H9 (cell line): ENCODE data around the gene OR10D3. TPM values are rescaled to one million over a fixed set of nuclear protein-coding genes. Genes with fewer than 3 reads are reported as not detected.

ENCODE experiments used
- DNase-seq: peaks from one replicate; pipeline ENCODE4 v3.0.0-alpha.2; 2017
- H2AFZ ChIP-seq: one replicate; pipeline ENCODE4 v1.6.1; 2013; ENCODE audit warnings: mild to moderate bottlenecking, low read length, control low read depth, moderate library complexity
- H2AK5ac ChIP-seq: 2 replicates; pipeline ENCODE4 v1.6.1; 2013; ENCODE audit warnings: low read length, control low read depth, mixed read lengths; ENCODE audit not compliant: insufficient read length
- H2BK120ac ChIP-seq: one replicate; pipeline ENCODE4 v1.6.1; 2013; ENCODE audit warnings: low read depth, mild to moderate bottlenecking, low read length, control low read depth, inconsistent platforms; ENCODE audit not compliant: poor library complexity, severe bottlenecking
- H2BK12ac ChIP-seq: 2 replicates; pipeline ENCODE4 v1.6.1; 2013; ENCODE audit warnings: low read length, control low read depth, mixed read lengths, low read depth; ENCODE audit not compliant: insufficient read length
- H2BK15ac ChIP-seq: 2 replicates; pipeline ENCODE4 v1.6.1; 2013; ENCODE audit warnings: low read depth, low read length, control low read depth
- H2BK20ac ChIP-seq: one replicate; pipeline ENCODE4 v1.6.1; 2013; ENCODE audit warnings: low read depth, mild to moderate bottlenecking, low read length, control low read depth, inconsistent platforms; ENCODE audit not compliant: poor library complexity, severe bottlenecking
- H2BK5ac ChIP-seq: 2 replicates; pipeline ENCODE4 v1.6.1; 2013; ENCODE audit warnings: low read length, control low read depth, mixed read lengths; ENCODE audit not compliant: insufficient read length
- H3K14ac ChIP-seq: 2 replicates; pipeline ENCODE4 v1.6.1; 2013; ENCODE audit warnings: low read length, control low read depth; ENCODE audit not compliant: insufficient read depth
- H3K18ac ChIP-seq: 2 replicates; pipeline ENCODE4 v1.6.1; 2013; ENCODE audit warnings: low read depth, mild to moderate bottlenecking, mixed read lengths, low read length, control low read depth; ENCODE audit not compliant: insufficient read length
- H3K23ac ChIP-seq: 2 replicates; pipeline ENCODE4 v1.6.1; 2013; ENCODE audit warnings: low read length, control low read depth, mixed read lengths, low read depth; ENCODE audit not compliant: insufficient read length
- H3K23me2 ChIP-seq: 2 replicates; pipeline ENCODE4 v1.6.1; 2013; ENCODE audit warnings: low read depth, mild to moderate bottlenecking, mixed read lengths, low read length, control low read depth; ENCODE audit not compliant: insufficient read length, poor library complexity, severe bottlenecking
- H3K27ac ChIP-seq: 2 replicates; pipeline ENCODE4 v1.5.1; 2013; ENCODE audit warnings: low read length, control low read depth, mixed read lengths, low read depth; ENCODE audit not compliant: insufficient read length
- H3K27me3 ChIP-seq: 2 replicates; pipeline ENCODE4 v1.6.1; 2013; ENCODE audit warnings: low read length, control low read depth, inconsistent platforms; ENCODE audit not compliant: insufficient read depth
- H3K4ac ChIP-seq: 2 replicates; pipeline ENCODE4 v1.6.1; 2013; ENCODE audit warnings: low read depth, mild to moderate bottlenecking, control low read depth, inconsistent platforms, low read length, moderate library complexity
- H3K4me1 ChIP-seq: 2 replicates; pipeline ENCODE4 v1.6.1; 2013; ENCODE audit warnings: low read length, control low read depth, inconsistent platforms; ENCODE audit not compliant: insufficient read depth
- H3K4me2 ChIP-seq: 2 replicates; pipeline ENCODE4 v1.6.1; 2013; ENCODE audit warnings: low read length, control low read depth, mixed read lengths; ENCODE audit not compliant: insufficient read length, insufficient read depth
- H3K56ac ChIP-seq: 2 replicates; pipeline ENCODE4 v1.6.1; 2013; ENCODE audit warnings: low read depth, mild to moderate bottlenecking, mixed read lengths, low read length, control low read depth; ENCODE audit not compliant: insufficient read length
- H3K79me1 ChIP-seq: 2 replicates; pipeline ENCODE4 v1.6.1; 2013; ENCODE audit warnings: low read depth, mild to moderate bottlenecking, moderate library complexity, low read length, control low read depth, inconsistent platforms; ENCODE audit not compliant: insufficient read depth, poor library complexity, severe bottlenecking
- H3K79me2 ChIP-seq: 2 replicates; pipeline ENCODE4 v1.6.1; 2013; ENCODE audit warnings: low read length, control low read depth, inconsistent platforms; ENCODE audit not compliant: insufficient read depth
- H3K9ac ChIP-seq: 2 replicates; pipeline ENCODE4 v1.6.1; 2013; ENCODE audit warnings: low read length, control low read depth, mixed read lengths; ENCODE audit not compliant: insufficient read length; ENCODE audit errors: extremely low read depth
- H3K9me3 ChIP-seq: one replicate; pipeline ENCODE4 v1.6.1; 2013; ENCODE audit warnings: low read depth, low read length, inconsistent platforms; ENCODE audit not compliant: control insufficient read depth
- H3T11ph ChIP-seq: one replicate; pipeline ENCODE4 v1.6.1; 2013; ENCODE audit warnings: mild to moderate bottlenecking, low read length, control low read depth, inconsistent platforms
- H4K20me1 ChIP-seq: one replicate; pipeline ENCODE4 v1.6.1; 2013; ENCODE audit not compliant: control insufficient read depth, insufficient read length, insufficient read depth
- H4K5ac ChIP-seq: 2 replicates; pipeline ENCODE4 v1.6.1; 2013; ENCODE audit warnings: low read depth, mild to moderate bottlenecking, mixed read lengths, low read length, control low read depth; ENCODE audit not compliant: insufficient read length
- H4K8ac ChIP-seq: replicated peaks from 2 replicates; pipeline ENCODE4 v1.6.1; 2013; ENCODE audit warnings: low read length, control low read depth, mixed read lengths, low read depth; ENCODE audit not compliant: insufficient read length
- H4K91ac ChIP-seq: 2 replicates; pipeline ENCODE4 v1.6.1; 2013; ENCODE audit warnings: low read depth, mild to moderate bottlenecking, moderate library complexity, mixed read lengths, low read length, control low read depth; ENCODE audit not compliant: insufficient read length
- H3K27ac Mint-ChIP-seq, 3 experiments: 2 replicates in 2 of 3; 3 replicates in 1 of 3; pipeline ENCODE4 v1.8.0; 2020 to 2021; ENCODE audit warnings: mixed read lengths in 3 of 3, mild to moderate bottlenecking in 1 of 3, moderate library complexity in 1 of 3
- H3K27me3 Mint-ChIP-seq: 2 replicates; pipeline ENCODE4 v1.8.0; 2021; ENCODE audit warnings: low read depth, mild to moderate bottlenecking, moderate library complexity, mixed read lengths
- H3K36me3 Mint-ChIP-seq, 3 experiments: 2 replicates in 2 of 3; 3 replicates in 1 of 3; pipeline ENCODE4 v1.8.0; 2020 to 2021; ENCODE audit warnings: low read depth in 3 of 3, mixed read lengths in 3 of 3; ENCODE audit not compliant: insufficient read depth in 1 of 3
- H3K4me1 Mint-ChIP-seq, 2 experiments: 2 replicates each; pipeline ENCODE4 v1.8.0; 2020; ENCODE audit warnings: mixed read lengths in 2 of 2
- H3K4me3 Mint-ChIP-seq, 2 experiments: 2 replicates in 1 of 2; 3 replicates in 1 of 2; pipeline ENCODE4 v1.8.0; 2020 to 2021; ENCODE audit warnings: mild to moderate bottlenecking in 2 of 2, mixed read lengths in 2 of 2, moderate library complexity in 1 of 2
- H3K9me3 Mint-ChIP-seq, 2 experiments: 2 replicates in 1 of 2; 3 replicates in 1 of 2; pipeline ENCODE4 v1.8.0; 2020; ENCODE audit warnings: mild to moderate bottlenecking in 2 of 2, mixed read lengths in 2 of 2, moderate library complexity in 1 of 2
- WGBS: extraction: QIAGEN DNeasy Blood & Tissue Kit; methylation state at CpG from one replicate; pipeline ENCODE4 v1.1.7; 2013; ENCODE audit warnings: missing lambda C conversion rate, low lambda C conversion rate, mixed read lengths; ENCODE audit not compliant: insufficient read length; ENCODE audit errors: extremely low coverage; 5-methylcytosine and 5-hydroxymethylcytosine counted together
- total RNA-seq: library from RNA; stranded (reverse); gene quantifications from 2 replicates; pipeline ENCODE4 v1.2.1, GENCODE V29; 2021
- TF ChIP-seq, protein P1 (sequence below): fragments of 200-600 bp; sonication (generic); conservative IDR thresholded peaks from 3 replicates; pipeline ENCODE4 v1.8.0; 2021; ENCODE audit warnings: antibody characterized with exemption, mild to moderate bottlenecking

The OR10D3 gene
- total RNA-seq, 1 experiment from 2014 or later, result not detected

- Mint-ChIP-seq H3K9me3 (no peaks in the 10 kb centered on the region; a peak in 1 of 5 replicates), H3K27ac (no peak overlapping the region)
Observed at GRCh38 chr11:124193221-124194010, 10.3 kb downstream of the OR10D3 start.

More at GRCh38 chr11:124193221-124194010, 10.3 kb downstream of the OR10D3 start:
- H3K4ac ChIP-seq, result no peak overlapping the region
- Mint-ChIP-seq H3K4me3 (no peak overlapping the region), H3K27me3 (peaks cover 44% of the 10 kb centered on the region), H3K36me3 (no peaks in the 10 kb centered on the region; a peak in 1 of 7 replicates), H3K4me1 (peaks cover 30 to 35% of the 10 kb centered on the region in 2 experiments)
- no peak overlapping the region for H4K8ac ChIP-seq
- H3K9me3 ChIP-seq, result no peaks in the 10 kb centered on the region
- no peak overlapping the region for H2AK5ac ChIP-seq
- H3K23ac ChIP-seq, result no peak overlapping the region
- peaks cover 16% of the 10 kb centered on the region; the same call in 1 of the 2 replicates for H3K27me3 ChIP-seq
- H2BK20ac ChIP-seq, result no peak overlapping the region
- no peaks in the 10 kb centered on the region for H3K79me2 ChIP-seq
- no peak overlapping the region for H4K91ac ChIP-seq
- H3K79me1 ChIP-seq, result no peaks in the 10 kb centered on the region
- H3K23me2 ChIP-seq, result no peaks in the 10 kb centered on the region
- no peak overlapping the region for H2BK5ac ChIP-seq
- H3K4me1 ChIP-seq, result peaks cover 3% of the 10 kb centered on the region
- H3T11ph ChIP-seq, result no peak overlapping the region
- H4K5ac ChIP-seq, result no peak overlapping the region
- H3K9ac ChIP-seq, result no peak overlapping the region
- no peak overlapping the region for H2BK12ac ChIP-seq
- DNase-seq, result no peak
- H2BK120ac ChIP-seq, result no peak overlapping the region
- H3K27ac ChIP-seq, result no peak overlapping the region
- H3K18ac ChIP-seq, result no peak overlapping the region
- no peak overlapping the region for H2BK15ac ChIP-seq
- no peak overlapping the region for H2AFZ ChIP-seq
- H3K56ac ChIP-seq, result no peak overlapping the region
- no peak overlapping the region for H3K14ac ChIP-seq
- WGBS, result no CpG with 5 or more reads among the region's 6 CpGs
- TF ChIP-seq, protein P1, sequence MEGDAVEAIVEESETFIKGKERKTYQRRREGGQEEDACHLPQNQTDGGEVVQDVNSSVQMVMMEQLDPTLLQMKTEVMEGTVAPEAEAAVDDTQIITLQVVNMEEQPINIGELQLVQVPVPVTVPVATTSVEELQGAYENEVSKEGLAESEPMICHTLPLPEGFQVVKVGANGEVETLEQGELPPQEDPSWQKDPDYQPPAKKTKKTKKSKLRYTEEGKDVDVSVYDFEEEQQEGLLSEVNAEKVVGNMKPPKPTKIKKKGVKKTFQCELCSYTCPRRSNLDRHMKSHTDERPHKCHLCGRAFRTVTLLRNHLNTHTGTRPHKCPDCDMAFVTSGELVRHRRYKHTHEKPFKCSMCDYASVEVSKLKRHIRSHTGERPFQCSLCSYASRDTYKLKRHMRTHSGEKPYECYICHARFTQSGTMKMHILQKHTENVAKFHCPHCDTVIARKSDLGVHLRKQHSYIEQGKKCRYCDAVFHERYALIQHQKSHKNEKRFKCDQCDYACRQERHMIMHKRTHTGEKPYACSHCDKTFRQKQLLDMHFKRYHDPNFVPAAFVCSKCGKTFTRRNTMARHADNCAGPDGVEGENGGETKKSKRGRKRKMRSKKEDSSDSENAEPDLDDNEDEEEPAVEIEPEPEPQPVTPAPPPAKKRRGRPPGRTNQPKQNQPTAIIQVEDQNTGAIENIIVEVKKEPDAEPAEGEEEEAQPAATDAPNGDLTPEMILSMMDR, result no peak
- H3K4me2 ChIP-seq, result no peak overlapping the region
- no peaks in the 10 kb centered on the region for H4K20me1 ChIP-seq
